Measurements from ENCODE around the gene BMX.
A peak's percentile ranks its signal among the peaks of the same experiment; 100 is the strongest.

Gene BMX

DNA sequence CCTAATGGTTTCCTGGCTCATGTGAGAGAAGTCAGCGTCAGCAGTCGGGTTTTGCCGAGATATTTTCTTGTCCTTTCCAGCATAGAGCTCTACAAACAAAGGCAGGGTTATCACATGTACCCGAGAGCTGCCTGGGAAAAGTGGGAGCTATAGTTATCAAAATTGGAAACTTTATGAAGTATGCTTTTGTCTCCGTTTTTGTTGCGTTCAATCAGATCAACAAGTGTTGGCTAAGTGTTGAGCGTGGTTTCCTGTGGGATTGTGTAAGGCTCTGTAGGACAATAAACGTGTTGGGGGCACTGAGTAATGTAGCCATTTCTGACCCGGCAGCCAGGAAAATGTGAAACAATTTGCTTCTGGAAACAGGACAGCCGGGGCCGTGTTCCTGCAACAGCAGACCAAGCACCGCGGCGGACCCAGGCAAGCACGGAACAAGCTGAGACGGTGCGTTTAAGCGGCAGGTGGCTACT is at the start of gene BMX:
Gene BMX, plus strand, starts transcription at position 311 of the 470 bp plus-strand sequence. CDS start 7,547 bp downstream, outside the sequence.
- Histone ChIP-seq H3K4me3 (ENCODE audit: low read length in 2 of 2) (no peak within 1 kb of the TSS), H3K9me3 (ENCODE audit: control insufficient read depth in 2 of 2, low read length in 2 of 2) (no peaks in the 10 kb centered on the region), H3K36me3 (ENCODE audit: control insufficient read depth in 2 of 2, insufficient read depth in 2 of 2, low read length in 2 of 2) (no peaks in the 10 kb centered on the region), H3K9ac (ENCODE audit: low read length in 2 of 2) (no peak within 1 kb of the TSS), H3K4me1 (ENCODE audit: control insufficient read depth, insufficient read depth, low read length) (no peaks in the 10 kb centered on the region), H3K27me3 (ENCODE audit: control insufficient read depth in 1 of 2, insufficient read depth in 2 of 2, low read length in 2 of 2) (no peaks in the 10 kb centered on the region), H3K27ac (ENCODE audit: low read length) (no peak within 1 kb of the TSS)

- no peaks in the 10 kb centered on the region for H3K9me3 ChIP-seq (ENCODE audit: control insufficient read depth in 2 of 2, low read length in 2 of 2)
- H3K9ac ChIP-seq (ENCODE audit: low read length in 2 of 2) = no peak overlapping the region
- H3K4me1 ChIP-seq (ENCODE audit: control insufficient read depth, insufficient read depth, low read length) = no peaks in the 10 kb centered on the region
- peaks cover 2 to 9% of the 10 kb centered on the region in 2 donors for H3K36me3 ChIP-seq (ENCODE audit: control insufficient read depth in 2 of 2, insufficient read depth in 2 of 2, low read length in 2 of 2)
- H3K27ac ChIP-seq (ENCODE audit: low read length) = no peak overlapping the region
- no peak overlapping the region for H3K4me3 ChIP-seq (ENCODE audit: low read length in 2 of 2)
- peaks cover 0 to 5% of the 10 kb centered on the region in 2 donors for H3K27me3 ChIP-seq (ENCODE audit: control insufficient read depth in 1 of 2, insufficient read depth in 2 of 2, low read length in 2 of 2)
Measured at GRCh38 chrX:15451913-15452312, 48.7 kb upstream of the BMX start.

DNA sequence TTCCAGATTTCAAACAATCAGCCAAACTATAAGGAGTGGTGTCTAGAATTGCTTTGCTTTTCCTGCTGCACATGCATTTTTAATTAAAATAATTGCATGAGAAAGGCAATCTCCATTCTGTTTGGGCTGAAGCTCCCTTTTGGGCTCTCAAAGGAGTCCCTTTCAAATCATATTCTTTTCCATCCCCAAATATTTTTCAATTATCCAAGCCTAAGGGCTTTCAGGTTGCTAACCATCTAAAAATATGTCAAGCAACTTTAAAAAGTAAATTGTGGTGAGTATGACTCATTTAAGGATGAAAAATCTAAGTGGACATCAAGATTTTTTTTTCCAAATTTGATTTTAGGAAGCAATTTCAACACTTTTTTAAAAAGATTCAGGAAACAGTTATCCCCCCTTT is 35.9 kb upstream of the BMX start:
- H3K4me3 ChIP-seq (ENCODE audit: low read length in 2 of 2) = peak overlapping the region in 1 of 2 donors; percentile 19
- H3K27ac ChIP-seq (ENCODE audit: low read length) = no peak overlapping the region
- peaks cover 0 to 7% of the 10 kb centered on the region in 2 donors for H3K27me3 ChIP-seq (ENCODE audit: control insufficient read depth in 1 of 2, insufficient read depth in 2 of 2, low read length in 2 of 2)
- no peaks in the 10 kb centered on the region for H3K4me1 ChIP-seq (ENCODE audit: control insufficient read depth, insufficient read depth, low read length)
- no peaks in the 10 kb centered on the region for H3K36me3 ChIP-seq (ENCODE audit: control insufficient read depth in 2 of 2, insufficient read depth in 2 of 2, low read length in 2 of 2)
- H3K9ac ChIP-seq (ENCODE audit: low read length in 2 of 2) = no peak overlapping the region
- no peaks in the 10 kb centered on the region for H3K9me3 ChIP-seq (ENCODE audit: control insufficient read depth in 2 of 2, low read length in 2 of 2)

DNA sequence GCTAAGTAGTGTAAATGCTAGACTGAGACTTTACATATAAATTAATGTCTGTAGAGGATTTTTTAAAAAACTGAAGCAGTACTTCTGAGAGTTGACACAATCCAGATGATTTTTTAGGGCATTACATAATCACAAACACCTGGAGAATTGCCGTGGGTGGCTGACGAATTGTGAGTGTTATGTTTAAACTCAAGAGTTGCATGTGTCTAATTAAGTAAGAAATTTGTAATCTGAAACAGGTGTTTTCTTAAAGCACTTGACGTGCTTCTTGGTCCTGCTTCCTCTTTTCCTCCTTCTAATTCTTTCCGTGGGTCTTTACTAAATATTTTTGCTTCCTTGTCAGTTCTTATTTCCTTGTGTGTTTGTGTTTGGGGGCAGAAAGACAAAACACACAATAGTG is 35.3 kb upstream of the BMX start:
- no peaks in the 10 kb centered on the region for H3K9me3 ChIP-seq (ENCODE audit: control insufficient read depth in 2 of 2, low read length in 2 of 2)
- peaks cover 0 to 7% of the 10 kb centered on the region in 2 donors for H3K27me3 ChIP-seq (ENCODE audit: control insufficient read depth in 1 of 2, insufficient read depth in 2 of 2, low read length in 2 of 2)
- peak overlapping the region in 1 of 2 donors; percentile 13 for H3K9ac ChIP-seq (ENCODE audit: low read length in 2 of 2)
- no peaks in the 10 kb centered on the region for H3K36me3 ChIP-seq (ENCODE audit: control insufficient read depth in 2 of 2, insufficient read depth in 2 of 2, low read length in 2 of 2)
- no peak overlapping the region for H3K27ac ChIP-seq (ENCODE audit: low read length)
- no peak overlapping the region for H3K4me3 ChIP-seq (ENCODE audit: low read length in 2 of 2)
- H3K4me1 ChIP-seq (ENCODE audit: control insufficient read depth, insufficient read depth, low read length) = no peaks in the 10 kb centered on the region

DNA sequence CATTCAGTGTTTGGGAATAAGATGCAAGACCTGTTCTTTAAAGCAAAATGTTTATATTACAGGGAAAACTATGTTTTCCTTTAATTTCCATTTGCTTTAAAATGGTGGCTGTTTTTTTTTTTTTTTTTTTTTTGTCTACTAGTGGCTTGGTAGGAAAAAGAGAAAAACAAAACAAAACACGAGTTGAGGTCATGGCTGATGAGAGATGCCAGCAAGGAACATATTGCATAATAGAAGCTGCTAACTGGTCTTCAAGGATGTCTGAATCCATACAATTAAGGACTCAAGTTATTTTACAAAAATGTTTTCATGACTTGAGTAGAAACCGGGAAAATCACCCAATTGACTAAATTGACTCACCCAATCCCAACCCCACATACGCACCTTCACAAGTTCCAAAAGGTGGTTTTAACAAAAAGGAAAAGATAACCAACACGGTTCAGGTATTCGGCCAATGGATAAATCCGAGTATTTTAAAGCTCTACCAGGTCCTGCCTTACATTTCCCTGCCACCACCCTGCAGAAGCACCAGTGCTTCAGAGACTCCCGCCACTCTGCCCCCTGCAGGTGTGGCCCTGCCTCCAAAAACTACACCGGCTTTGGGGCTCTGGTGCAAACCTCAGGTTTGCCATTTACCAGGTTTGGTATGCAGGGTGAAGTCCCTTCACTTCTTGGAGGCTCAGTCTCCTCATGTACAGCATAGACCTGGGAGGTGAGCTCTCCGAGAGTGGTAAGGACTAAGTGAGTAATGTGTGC is 34.5 kb upstream of the BMX start:
- Histone ChIP-seq H3K4me3 (ENCODE audit: low read length in 2 of 2) (no peak overlapping the region), H3K9ac (ENCODE audit: low read length in 2 of 2) (peak overlapping the region in 1 of 2 donors; percentile 13), H3K9me3 (ENCODE audit: control insufficient read depth in 2 of 2, low read length in 2 of 2) (no peaks in the 10 kb centered on the region), H3K36me3 (ENCODE audit: control insufficient read depth in 2 of 2, insufficient read depth in 2 of 2, low read length in 2 of 2) (no peaks in the 10 kb centered on the region), H3K27me3 (ENCODE audit: control insufficient read depth in 1 of 2, insufficient read depth in 2 of 2, low read length in 2 of 2) (peaks cover 0 to 7% of the 10 kb centered on the region in 2 donors), H3K4me1 (ENCODE audit: control insufficient read depth, insufficient read depth, low read length) (no peaks in the 10 kb centered on the region), H3K27ac (ENCODE audit: low read length) (no peak overlapping the region)

DNA sequence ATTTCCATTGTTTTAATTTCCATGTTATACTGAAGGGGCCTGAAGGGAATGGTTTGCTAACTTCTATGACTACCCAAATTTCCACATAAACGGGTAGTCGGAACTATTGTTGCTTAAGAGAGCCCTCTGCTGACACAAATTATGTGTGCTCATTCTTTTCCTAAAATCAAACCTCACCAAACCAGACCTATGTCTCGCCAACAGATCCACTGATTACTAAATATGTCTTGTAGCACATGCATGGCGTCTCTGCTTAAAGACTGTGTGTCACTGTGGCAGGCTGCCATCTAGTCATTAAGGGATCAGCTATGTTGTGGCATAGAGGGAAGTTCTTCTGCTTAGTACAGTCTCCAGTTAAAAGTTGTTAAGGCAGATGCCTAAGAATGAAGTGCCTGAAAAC is 32.6 kb upstream of the BMX start:
- Histone ChIP-seq H3K9ac (ENCODE audit: low read length in 2 of 2) (no peak overlapping the region), H3K9me3 (ENCODE audit: control insufficient read depth in 2 of 2, low read length in 2 of 2) (no peaks in the 10 kb centered on the region), H3K27ac (ENCODE audit: low read length) (no peak overlapping the region), H3K4me3 (ENCODE audit: low read length in 2 of 2) (no peak overlapping the region), H3K4me1 (ENCODE audit: control insufficient read depth, insufficient read depth, low read length) (no peaks in the 10 kb centered on the region), H3K36me3 (ENCODE audit: control insufficient read depth in 2 of 2, insufficient read depth in 2 of 2, low read length in 2 of 2) (no peaks in the 10 kb centered on the region), H3K27me3 (ENCODE audit: control insufficient read depth in 1 of 2, insufficient read depth in 2 of 2, low read length in 2 of 2) (peaks cover 0 to 7% of the 10 kb centered on the region in 2 donors)

- H3K27me3 ChIP-seq (ENCODE audit: control insufficient read depth in 1 of 2, insufficient read depth in 2 of 2, low read length in 2 of 2) = peaks cover 0 to 7% of the 10 kb centered on the region in 2 donors
- H3K9me3 ChIP-seq (ENCODE audit: control insufficient read depth in 2 of 2, low read length in 2 of 2) = no peaks in the 10 kb centered on the region
- H3K9ac ChIP-seq (ENCODE audit: low read length in 2 of 2) = no peak overlapping the region
- H3K4me3 ChIP-seq (ENCODE audit: low read length in 2 of 2) = no peak overlapping the region
- no peaks in the 10 kb centered on the region for H3K36me3 ChIP-seq (ENCODE audit: control insufficient read depth in 2 of 2, insufficient read depth in 2 of 2, low read length in 2 of 2)
- H3K4me1 ChIP-seq (ENCODE audit: control insufficient read depth, insufficient read depth, low read length) = no peaks in the 10 kb centered on the region
- H3K27ac ChIP-seq (ENCODE audit: low read length) = no peak overlapping the region
Measured at GRCh38 chrX:15469613-15470012, 31.0 kb upstream of the BMX start.

GRCh38 chrX:15471028-15471427 is 29.6 kb upstream of the BMX start:
- H3K9ac ChIP-seq (ENCODE audit: low read length in 2 of 2) = no peak overlapping the region
- H3K9me3 ChIP-seq (ENCODE audit: control insufficient read depth in 2 of 2, low read length in 2 of 2) = no peaks in the 10 kb centered on the region
- H3K4me3 ChIP-seq (ENCODE audit: low read length in 2 of 2) = no peak overlapping the region
- H3K36me3 ChIP-seq (ENCODE audit: control insufficient read depth in 2 of 2, insufficient read depth in 2 of 2, low read length in 2 of 2) = no peaks in the 10 kb centered on the region
- H3K27me3 ChIP-seq (ENCODE audit: control insufficient read depth in 1 of 2, insufficient read depth in 2 of 2, low read length in 2 of 2) = peaks cover 0 to 7% of the 10 kb centered on the region in 2 donors
- H3K4me1 ChIP-seq (ENCODE audit: control insufficient read depth, insufficient read depth, low read length) = no peaks in the 10 kb centered on the region
- H3K27ac ChIP-seq (ENCODE audit: low read length) = no peak overlapping the region

GRCh38 chrX:15472531-15472930 is 28.1 kb upstream of the BMX start:
- Histone ChIP-seq H3K4me3 (ENCODE audit: low read length in 2 of 2) (no peak overlapping the region), H3K27me3 (ENCODE audit: control insufficient read depth in 1 of 2, insufficient read depth in 2 of 2, low read length in 2 of 2) (no peaks in the 10 kb centered on the region), H3K36me3 (ENCODE audit: control insufficient read depth in 2 of 2, insufficient read depth in 2 of 2, low read length in 2 of 2) (no peaks in the 10 kb centered on the region), H3K4me1 (ENCODE audit: control insufficient read depth, insufficient read depth, low read length) (no peaks in the 10 kb centered on the region), H3K9ac (ENCODE audit: low read length in 2 of 2) (no peak overlapping the region), H3K27ac (ENCODE audit: low read length) (no peak overlapping the region), H3K9me3 (ENCODE audit: control insufficient read depth in 2 of 2, low read length in 2 of 2) (no peaks in the 10 kb centered on the region)

GRCh38 chrX:15474028-15474427 is 26.6 kb upstream of the BMX start:
- H3K27ac ChIP-seq (ENCODE audit: low read length) = no peak overlapping the region
- no peaks in the 10 kb centered on the region for H3K4me1 ChIP-seq (ENCODE audit: control insufficient read depth, insufficient read depth, low read length)
- no peaks in the 10 kb centered on the region for H3K9me3 ChIP-seq (ENCODE audit: control insufficient read depth in 2 of 2, low read length in 2 of 2)
- no peak overlapping the region for H3K9ac ChIP-seq (ENCODE audit: low read length in 2 of 2)
- H3K27me3 ChIP-seq (ENCODE audit: control insufficient read depth in 1 of 2, insufficient read depth in 2 of 2, low read length in 2 of 2) = no peaks in the 10 kb centered on the region
- no peak overlapping the region for H3K4me3 ChIP-seq (ENCODE audit: low read length in 2 of 2)
- H3K36me3 ChIP-seq (ENCODE audit: control insufficient read depth in 2 of 2, insufficient read depth in 2 of 2, low read length in 2 of 2) = peaks cover 0 to 5% of the 10 kb centered on the region in 2 donors

- no peaks in the 10 kb centered on the region for H3K27me3 ChIP-seq (ENCODE audit: control insufficient read depth in 1 of 2, insufficient read depth in 2 of 2, low read length in 2 of 2)
- H3K27ac ChIP-seq (ENCODE audit: low read length) = no peak overlapping the region
- no peak overlapping the region for H3K9ac ChIP-seq (ENCODE audit: low read length in 2 of 2)
- no peak overlapping the region for H3K4me3 ChIP-seq (ENCODE audit: low read length in 2 of 2)
- peaks cover 0 to 5% of the 10 kb centered on the region in 2 donors for H3K36me3 ChIP-seq (ENCODE audit: control insufficient read depth in 2 of 2, insufficient read depth in 2 of 2, low read length in 2 of 2)
- H3K4me1 ChIP-seq (ENCODE audit: control insufficient read depth, insufficient read depth, low read length) = no peaks in the 10 kb centered on the region
- no peaks in the 10 kb centered on the region for H3K9me3 ChIP-seq (ENCODE audit: control insufficient read depth in 2 of 2, low read length in 2 of 2)
Measured at GRCh38 chrX:15475021-15475420, 25.6 kb upstream of the BMX start.
